NCI-H1417 (cell line): Measurements from ENCODE around the gene CC2D2A.

Experiments used
- DNase-seq, 3 experiments: peaks; one replicate each; lab custom pipeline; 2025; lab: John Stamatoyannopoulos, UW

The CC2D2A gene

GRCh38 chr4:15648600-15648999, 178.9 kb downstream of the CC2D2A start:
- no peak for DNase-seq

- peak; percentile 45 to 76 (median 50) for DNase-seq
Observed at GRCh38 chr4:15649914-15650545, 180.3 kb downstream of the CC2D2A start.
